ENCODE data around the gene FILIP1.

The FILIP1 gene

DNA sequence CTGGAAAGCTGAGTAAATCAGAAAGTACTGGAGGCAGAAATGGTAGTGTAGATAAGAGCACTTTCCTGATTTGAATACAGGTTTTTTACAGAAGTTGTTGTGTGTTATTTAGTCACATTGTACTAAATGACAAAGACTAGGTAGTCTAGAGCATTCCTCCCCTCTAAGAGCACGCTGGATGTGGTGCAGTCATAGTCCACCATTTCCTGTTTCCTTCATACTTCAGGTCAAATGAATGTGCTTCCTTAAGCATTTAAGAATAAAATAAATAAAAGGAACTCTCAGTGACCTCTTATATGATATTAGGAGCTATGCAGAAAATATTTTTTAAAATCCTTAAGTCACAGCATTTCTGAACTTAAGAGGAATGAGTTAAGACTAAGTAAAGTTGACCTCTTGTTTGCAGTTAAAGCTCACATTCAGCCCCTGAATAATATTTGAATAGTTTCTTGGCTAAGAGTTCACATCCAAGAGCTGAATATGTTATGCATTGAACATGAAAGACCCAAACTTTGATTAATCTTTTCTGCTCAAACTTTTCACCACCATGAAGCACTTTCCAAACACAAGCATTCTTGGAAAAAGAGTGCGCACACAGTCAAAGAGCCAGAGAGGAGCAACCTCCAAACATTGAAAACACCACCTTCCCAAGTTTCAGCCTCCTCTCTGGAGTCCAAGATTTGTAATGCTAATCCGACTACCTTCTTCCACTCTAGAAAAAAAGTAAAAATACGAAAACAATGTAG is 155.6 kb downstream of the FILIP1 start:
- DNase-seq (ENCODE audit: low spot score), result no peak

DNA sequence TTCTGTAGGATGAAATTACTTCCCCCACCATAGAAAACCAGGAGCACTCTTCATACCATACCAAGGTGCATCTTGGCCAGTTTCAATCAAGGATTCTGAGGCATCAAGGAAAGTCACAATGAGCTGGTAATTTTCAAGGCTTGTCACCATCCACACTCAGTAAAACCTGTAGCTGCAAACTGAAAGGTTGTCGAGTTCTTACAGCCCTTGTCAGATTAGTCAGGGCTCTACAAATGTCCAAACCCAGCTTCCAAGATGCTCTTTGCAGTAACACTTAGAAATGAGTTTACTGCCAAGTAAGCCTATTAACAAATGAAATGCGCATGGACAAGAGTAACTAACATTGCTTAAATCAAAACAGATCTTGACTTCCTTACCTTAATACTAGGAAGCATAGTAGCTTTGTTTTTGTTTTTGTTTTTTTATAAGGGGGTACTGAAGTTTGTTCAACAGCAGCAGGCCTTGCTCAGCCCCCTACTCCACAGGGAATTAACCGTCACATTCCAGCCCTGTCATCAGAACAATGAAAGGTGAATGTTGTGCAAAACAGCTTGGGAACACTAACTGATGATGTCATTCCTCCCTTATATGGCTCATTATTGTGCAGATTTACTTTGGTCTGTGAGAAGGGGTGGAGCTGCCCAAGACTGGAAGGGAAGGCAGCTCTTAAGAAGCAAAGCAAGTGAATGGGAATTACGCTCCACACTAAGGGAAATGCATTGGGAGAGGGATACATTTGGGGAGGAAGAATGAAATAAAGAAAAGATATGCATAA is 159.1 kb downstream of the FILIP1 start:
- DNase-seq (ENCODE audit: low spot score), result no peak

DNA sequence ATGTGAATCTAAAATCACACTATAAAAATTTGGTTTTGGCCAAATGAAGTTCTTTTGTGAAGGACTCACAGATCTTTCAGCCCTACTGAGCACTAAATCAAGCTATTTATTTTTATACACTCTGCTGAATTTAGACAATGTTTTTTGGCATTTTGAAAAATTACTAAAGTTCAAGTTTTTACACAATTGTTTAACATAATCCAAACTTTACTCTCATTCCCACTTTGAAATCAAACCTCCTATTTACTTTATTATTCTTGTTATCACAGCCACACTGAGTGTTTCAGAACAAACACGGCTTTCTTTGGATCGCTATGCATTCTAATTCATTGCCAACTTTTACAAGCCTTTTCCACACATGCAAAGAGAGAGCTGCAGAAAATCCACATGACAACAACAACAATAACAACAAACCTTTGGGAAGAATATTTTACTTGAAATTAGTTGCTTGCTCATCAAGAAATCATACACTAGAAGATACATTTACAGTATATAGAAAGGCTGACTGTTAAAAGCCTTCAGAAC is 159.9 kb downstream of the FILIP1 start:
- DNase-seq (ENCODE audit: low spot score), result no peak

DNA sequence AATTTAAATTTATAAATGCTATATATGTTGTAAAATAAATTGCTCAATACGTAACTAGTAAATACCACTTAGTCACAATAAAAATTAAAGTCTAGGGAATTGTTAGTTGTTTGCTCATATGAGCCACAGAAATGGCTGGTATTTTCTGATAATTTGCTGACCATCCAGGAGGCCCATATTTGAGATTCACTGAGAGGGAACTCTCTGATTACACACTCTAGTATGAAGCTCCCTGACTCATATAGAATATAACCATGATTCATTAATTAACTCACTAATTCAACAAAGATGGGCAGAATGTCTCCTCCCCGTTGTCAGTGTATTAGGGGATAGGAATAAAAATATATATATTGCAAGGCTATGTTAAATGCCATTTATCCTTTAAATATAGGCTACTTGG is 162.4 kb downstream of the FILIP1 start:
- no peak for DNase-seq (ENCODE audit: low spot score)

DNA sequence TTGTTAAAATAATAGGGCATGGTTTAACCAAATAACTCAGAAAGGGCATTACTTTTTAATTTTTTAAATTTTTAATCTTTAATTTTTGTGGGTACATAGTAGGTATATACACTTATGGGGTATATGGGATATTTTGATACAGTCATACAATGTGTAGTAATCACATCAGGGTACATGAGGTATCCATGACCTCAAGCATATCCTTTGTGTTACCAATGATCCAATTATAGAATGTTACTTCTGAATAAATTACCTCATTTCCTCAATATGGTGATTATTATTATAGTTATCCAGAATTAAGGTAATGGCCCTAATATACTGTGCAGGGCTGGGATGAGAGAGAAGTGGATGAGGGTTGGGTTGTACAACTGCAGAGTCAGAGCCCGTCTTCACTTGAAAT is 163.9 kb downstream of the FILIP1 start:
- no peak for DNase-seq (ENCODE audit: low spot score)

DNA sequence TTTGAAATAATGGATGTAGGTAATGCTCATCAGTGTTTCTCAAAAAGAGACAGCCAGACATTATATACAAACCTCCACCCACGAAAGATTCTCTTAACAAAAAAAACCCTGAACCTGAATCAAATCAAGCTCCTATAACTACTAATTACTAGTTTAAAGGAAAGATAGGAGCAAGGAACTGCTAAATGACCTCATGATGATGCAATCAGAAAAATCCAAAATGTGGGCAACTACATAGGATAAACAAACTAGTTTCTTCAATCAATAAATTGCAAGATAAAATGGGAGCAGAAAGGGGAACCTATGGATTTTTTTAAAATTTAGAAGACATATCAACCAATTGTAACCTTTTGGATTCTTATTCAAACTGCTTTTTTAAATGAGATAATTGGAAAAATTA is 165.8 kb downstream of the FILIP1 start:
- DNase-seq (ENCODE audit: low spot score), result no peak

DNA sequence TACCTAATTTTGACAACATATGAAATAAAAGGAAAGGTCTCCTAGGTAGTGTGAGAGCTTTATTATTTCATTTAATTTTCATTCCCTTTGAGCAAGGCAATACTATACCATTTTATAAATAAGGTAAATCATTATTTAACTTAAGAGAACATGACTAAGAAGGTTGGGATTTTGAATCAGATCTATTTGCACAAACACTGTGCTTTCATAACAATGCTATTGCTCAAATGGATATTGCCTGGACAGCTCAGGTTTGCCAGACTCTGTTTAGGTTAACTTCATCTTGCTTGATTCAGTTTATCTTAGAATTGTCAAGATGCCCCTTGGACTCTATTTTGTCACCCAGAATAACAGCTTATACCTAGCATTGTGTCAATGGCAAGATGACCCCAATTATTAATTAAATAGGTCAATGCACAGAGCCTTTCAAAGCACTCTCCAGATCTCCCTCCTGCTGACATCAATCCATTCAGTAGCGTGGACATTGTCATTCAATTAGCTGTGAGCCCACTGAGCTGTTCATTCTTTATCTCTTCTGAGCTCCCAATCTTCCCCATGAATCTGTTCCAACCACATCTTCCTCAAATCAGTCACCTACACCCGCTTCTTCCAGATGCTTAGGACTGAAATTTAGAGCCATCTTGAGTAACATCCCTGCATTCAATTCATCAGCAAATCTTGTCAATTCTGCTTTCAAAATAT is 166.9 kb downstream of the FILIP1 start:
- DNase-seq (ENCODE audit: low spot score), result no peak

DNA sequence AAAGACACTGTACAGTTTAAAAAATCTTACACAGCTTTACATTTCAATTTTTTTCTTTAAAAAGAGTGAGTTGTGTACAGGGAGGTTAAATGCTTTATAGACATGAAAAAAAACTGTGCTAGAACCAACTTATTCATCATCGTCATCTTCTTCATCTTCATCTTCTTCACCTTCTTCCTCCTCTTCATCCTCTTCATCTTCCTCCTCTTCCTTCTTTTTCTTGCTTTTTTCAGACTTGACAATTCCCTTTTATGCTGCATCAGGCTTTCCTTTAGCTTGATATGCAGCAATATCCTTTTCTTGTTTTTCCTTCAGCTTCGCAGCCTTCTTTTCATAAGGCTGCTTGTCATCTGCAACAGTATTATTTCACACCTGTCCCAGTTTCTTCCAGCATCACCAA is 174.7 kb downstream of the FILIP1 start:
- DNase-seq (ENCODE audit: low spot score), result no peak

DNA sequence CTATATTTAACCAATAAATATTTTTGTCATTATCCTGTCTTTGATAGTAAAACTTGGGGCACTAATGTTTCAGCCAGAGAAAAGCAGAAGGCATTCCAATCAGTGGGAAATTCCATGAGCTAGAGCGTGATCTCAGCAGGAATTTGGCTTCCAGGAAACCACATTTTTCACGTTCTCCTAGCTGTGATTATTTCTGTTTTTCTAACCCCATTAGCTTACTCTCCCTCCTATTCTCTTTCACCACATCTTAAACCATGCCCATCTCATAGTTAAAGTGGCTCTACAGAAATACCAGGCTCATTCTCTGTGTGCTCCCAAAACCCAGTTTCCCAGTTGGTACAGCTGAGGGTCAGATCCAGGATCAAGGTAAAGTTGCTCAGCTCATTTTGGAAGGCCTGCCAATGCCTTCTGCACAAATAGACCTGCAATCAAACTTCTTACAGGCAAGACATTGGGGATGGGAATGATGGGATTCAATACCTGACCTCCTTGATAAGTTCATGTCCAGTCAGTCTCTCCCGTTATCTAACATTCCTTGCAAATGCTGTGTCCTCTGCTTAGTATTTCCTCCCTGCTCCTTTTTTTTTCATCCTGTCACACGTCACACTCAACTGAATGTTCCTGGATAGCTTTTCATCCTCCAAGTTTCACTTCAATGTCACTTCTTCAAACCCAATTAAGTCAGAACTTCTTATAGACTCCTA is 175.9 kb downstream of the FILIP1 start:
- DNase-seq (ENCODE audit: low spot score), result no peak

DNA sequence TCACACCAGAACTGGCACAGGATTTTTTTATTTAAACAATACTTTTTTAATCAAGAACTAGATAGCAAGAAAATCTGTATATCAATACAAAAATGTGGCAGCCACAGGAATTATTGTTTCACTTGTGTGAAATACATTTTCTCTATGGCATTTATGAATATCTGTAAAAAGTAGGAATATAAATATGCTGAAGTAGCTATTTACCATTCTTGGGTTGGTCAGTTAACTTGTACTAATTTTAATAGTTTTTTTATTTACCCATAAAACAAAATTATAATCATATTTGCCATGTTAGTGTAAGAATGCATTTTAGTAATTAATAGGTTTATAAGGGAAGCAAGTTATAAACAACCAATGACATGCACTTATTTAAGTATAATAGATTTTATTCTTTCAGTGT is 177.6 kb downstream of the FILIP1 start:
- no peak for DNase-seq (ENCODE audit: low spot score)

DNA sequence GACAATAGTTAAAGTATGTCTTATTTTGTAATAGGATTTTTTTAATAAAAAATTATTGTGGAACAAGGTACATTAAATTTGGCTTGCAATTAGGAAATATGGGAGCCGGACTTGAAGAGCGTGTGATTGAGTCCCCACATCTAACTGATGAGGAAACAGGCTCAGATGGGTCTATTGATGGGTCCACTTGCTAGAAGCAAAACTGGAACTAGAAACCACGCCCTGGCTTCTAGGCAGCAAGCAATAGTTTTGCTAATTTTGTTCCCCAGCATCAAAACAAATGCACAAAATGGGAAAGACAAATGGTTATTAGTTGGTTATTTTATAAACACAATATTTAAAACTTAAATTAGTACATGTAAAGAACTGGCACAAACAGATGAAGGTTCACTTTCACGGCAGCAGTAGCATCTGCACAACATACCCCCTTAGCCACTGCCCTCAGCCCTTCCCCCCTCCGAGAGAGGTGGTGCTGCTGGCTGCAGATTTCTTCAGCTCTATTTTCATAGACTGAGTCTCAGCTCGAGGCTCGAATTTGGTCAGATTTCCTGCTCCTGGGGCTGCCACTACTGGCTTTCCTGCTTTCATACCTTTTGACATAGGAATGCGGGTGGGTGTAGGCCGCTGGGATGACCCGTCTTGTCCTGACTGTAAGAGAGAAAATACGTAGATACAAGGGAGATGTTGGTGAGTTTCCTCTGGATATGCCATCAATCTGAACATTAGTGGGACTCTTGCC is 185.2 kb downstream of the FILIP1 start:
- DNase-seq (ENCODE audit: low spot score), result no peak

DNA sequence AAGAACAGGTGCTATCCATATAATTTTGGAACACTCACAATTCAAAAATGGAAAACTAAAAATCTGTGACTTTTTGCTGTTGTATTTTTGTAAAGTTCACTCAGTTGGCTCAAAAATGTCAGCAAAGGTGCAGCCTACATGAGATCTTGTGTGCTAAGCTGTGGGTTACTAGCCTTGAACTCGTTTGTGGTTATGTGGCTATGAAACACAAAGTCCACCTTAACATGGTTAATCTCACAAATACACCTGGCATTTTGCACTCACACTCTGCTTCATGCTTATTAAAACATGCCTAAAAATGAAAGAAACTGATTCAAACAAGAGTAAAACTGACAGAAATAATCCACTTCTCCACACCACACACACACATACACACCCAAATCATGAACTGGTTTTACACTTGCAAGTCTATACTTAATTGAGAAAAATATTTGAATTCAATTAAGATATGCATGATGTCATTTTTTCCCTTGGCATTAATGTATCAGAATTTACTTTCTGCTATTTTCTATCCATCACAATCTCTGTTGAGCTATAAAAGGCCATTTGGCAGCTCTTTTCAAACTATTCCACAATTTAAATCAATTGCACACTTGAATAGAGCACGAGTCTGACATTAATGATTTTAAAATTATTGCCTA is 186.1 kb downstream of the FILIP1 start:
- no peak for DNase-seq (ENCODE audit: low spot score)

DNA sequence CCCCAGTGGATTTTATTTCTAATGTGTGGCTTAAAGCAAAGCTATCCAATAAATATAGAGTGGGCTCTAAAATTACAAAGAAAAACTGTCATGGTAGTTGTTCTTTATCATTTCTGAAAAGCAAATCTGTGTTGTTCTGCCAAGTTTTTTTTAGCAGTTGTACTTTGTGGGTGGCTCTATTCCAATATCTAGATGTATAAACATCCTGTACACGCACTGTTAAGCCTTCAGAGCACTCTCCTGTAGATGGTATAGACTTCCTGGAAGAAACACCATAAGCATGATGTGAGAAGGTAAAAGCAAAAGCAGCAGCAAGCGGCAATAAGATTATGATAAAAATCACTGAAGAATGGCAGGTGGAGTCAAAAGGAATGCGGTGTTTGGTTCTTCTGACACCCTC is 187.5 kb downstream of the FILIP1 start:
- no peak for DNase-seq (ENCODE audit: low spot score)

DNA sequence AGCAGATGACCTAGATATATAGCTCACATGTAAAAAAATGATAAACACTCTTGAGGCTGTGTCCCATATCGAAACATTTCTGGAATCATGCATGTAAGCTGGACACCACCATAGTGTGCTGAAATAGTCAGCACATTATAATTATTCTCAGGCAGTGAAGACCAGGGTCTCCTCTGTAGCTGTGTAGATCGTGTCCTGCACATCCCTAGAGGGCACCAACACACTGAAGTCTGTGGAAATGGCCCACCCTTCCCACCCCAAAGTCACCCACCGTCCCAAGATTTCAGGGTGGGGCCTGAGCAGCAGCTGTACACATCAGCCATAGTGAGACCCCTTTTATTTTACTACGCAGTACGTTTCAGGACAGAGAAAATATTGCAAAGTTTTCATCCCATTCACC is 188.0 kb downstream of the FILIP1 start:
- no peak for DNase-seq (ENCODE audit: low spot score)

DNA sequence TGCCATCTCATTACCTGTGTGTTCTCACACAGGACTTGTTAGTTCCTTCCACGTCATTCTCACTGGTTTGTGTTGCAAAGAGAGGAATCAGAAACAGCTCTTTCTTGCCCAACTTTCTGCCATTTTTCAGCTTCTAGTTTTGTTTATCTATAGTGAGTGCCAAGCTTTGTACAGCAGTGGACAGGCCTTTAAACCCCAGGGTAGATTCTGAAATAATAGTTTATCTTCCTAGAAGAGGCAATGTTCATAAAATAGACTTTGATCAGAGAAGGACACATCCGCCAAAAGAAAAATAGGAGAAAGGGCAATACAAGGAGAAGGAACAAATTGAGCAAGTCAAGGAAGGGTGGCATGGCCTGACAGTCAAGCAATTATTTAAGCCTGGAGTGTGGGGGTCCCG is 191.3 kb downstream of the FILIP1 start:
- DNase-seq (ENCODE audit: low spot score), result no peak

DNA sequence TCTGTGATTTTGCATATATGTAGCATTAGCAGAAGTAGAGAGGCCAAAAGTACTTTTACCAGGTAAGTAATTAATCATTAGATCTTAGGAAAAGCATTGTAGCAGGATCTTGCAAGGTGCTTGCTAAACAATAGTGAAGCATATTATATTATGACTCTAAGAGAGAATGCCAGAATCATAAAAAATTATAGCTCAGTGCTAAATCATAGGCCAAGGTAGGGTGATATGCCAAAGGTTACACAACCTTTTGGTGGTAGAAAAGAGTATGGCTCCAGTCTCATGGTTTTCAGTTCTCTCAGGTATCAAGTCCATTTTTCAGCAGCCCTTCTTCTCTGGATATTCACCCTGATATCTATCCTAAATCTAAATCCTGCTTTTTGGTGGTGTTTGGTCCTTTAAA is 192.1 kb downstream of the FILIP1 start:
- DNase-seq (ENCODE audit: low spot score), result no peak

DNA sequence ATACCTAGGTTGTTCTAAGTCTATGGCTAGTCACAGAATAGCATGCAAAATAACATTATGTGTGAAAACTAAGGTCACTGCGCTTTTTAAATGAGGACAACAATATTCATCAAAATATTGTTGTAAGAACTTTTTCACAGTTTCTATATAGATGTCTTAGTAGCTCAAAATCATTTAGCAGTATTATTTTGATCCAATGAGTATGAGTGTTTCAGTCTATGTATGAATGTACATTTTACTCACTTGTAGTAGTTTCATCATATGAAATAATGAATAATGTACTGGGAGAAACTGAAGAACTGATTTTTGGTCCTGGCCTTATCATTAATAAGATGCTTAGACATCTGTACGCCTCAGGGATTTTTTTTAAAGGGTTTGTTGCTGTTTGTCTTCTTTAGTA is 192.5 kb downstream of the FILIP1 start:
- DNase-seq (ENCODE audit: low spot score), result no peak

DNA sequence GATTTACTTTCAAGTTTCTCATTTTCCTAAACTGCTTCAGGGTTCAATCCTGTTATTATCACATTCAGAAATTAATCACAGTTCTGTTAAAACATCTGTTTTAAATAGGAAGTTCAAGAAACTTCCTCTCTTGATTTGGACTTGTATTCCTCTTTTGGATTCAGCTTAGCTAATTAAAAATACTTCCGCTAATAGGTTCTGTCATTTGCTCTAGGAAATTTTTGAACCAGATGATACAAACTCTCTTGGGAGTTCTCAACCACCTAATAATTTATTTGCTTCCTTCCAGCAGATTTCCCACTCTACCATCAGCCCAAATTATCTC is 193.1 kb downstream of the FILIP1 start:
- no peak for DNase-seq (ENCODE audit: low spot score)

DNA sequence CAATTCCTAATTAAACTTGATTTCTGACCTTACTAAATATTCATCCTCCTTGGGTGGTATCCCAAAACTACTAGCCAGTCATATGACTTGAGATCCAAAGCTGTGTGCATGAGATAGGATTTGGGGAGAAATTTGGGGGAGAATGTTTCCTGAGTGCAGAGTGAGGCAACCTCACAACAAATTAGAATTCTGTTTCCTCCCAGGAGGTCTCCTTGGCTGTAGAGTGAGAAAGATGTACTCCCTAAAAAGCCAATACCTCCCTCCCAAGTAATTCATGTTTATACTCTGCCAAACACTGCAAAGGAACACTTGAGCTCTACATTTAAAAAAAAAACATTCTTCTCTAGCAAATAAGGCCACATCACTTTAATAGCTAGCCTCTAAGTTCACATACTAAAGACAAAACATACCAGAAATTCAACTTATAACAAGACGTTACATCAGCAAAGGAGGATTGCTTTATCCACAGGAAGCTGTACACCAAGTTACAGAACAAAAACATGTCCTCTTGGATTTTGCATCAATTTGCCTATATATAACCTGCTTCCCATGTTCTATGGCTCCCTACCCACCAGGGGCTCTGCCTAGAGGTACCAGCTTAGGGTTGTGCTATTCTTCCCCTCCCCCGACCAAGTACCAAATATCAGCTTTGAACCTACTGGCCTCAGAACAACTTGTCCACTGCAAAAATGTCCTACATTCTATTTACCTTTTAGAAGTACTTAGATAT is 193.6 kb downstream of the FILIP1 start:
- no peak for DNase-seq (ENCODE audit: low spot score)

All from hematopoietic multipotent progenitor cell treated with erythropoietin and hydrocortisone succinate and interleukin-3 and kit ligand, for 15 days (in vitro differentiated cells).